Coronary artery (tissue), 2 donors: ENCODE results near the gene TMPRSS13.
A peak's percentile ranks its signal among the peaks of the same experiment; 100 is the strongest.

Experiments
- DNase-seq: peaks from one replicate; pipeline ENCODE4 v3.0.0-alpha.2; 2017; ENCODE audit warnings: low spot score
- H3K27ac ChIP-seq, 2 donors: fragments of 200-600 bp; sonication (generic); one replicate each; pipeline ENCODE4 v1.5.1; 2016 to 2019
- H3K4me3 ChIP-seq: fragments of 200-600 bp; sonication (generic); 2 replicates; pipeline ENCODE4 v1.5.1; 2016; ENCODE audit warnings: mild to moderate bottlenecking, moderate library complexity
- CTCF ChIP-seq: fragments of 200-600 bp; sonication (generic); IDR thresholded peaks from one replicate; pipeline ENCODE4 v1.5.1; 2019; ENCODE audit warnings: antibody characterized with exemption

Gene TMPRSS13

DNA sequence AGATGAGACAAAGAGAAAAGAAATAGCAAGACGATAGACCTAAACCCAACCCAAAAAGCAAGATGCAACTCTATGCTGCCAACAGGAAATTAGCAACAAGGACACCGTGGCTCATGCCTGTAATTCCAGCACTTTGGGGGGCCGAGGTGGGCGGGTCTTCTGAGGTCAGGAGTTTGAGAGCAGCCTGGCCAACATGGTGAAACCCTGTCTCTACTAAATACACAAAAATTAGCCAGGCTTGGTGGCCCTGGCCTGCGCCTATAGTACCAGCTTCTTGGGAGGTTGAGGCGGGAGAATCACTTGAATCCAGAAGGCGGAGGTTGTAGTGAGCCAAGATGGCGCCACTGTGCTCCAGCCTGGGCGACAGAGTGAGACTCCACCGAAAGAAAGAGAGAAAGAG lies 32.7 kb upstream of the TMPRSS13 start:
- Histone ChIP-seq H3K4me3 (no peak overlapping the region), H3K27ac (no peak overlapping the region)
- DNase-seq: no peak
- no peak for TF ChIP-seq CTCF

GRCh38 chr11:117960406-117960805 lies 31.2 kb upstream of the TMPRSS13 start:
- TF ChIP-seq CTCF: no peak
- H3K27ac ChIP-seq: peak overlapping the region in 1 of 2 donors; percentile 24
- H3K4me3 ChIP-seq: no peak overlapping the region
- no peak for DNase-seq

- Histone ChIP-seq H3K4me3 (no peak overlapping the region), H3K27ac (peak overlapping the region in 1 of 2 donors; percentile 24)
- no peak for TF ChIP-seq CTCF
- DNase-seq: no peak
Observed at GRCh38 chr11:117959438-117960149, 30.4 kb upstream of the TMPRSS13 start.

- DNase-seq: no peak
- no peak overlapping the region for H3K4me3 ChIP-seq
- no peak for TF ChIP-seq CTCF
- peak overlapping the region in 1 of 2 donors; percentile 35 for H3K27ac ChIP-seq
Observed at GRCh38 chr11:117958949-117959348, 29.7 kb upstream of the TMPRSS13 start.

- DNase-seq: no peak
- no peak for TF ChIP-seq CTCF
- no peak overlapping the region for H3K27ac ChIP-seq
- H3K4me3 ChIP-seq: no peak overlapping the region
Observed at GRCh38 chr11:117953024-117953671, 23.9 kb upstream of the TMPRSS13 start.

DNA sequence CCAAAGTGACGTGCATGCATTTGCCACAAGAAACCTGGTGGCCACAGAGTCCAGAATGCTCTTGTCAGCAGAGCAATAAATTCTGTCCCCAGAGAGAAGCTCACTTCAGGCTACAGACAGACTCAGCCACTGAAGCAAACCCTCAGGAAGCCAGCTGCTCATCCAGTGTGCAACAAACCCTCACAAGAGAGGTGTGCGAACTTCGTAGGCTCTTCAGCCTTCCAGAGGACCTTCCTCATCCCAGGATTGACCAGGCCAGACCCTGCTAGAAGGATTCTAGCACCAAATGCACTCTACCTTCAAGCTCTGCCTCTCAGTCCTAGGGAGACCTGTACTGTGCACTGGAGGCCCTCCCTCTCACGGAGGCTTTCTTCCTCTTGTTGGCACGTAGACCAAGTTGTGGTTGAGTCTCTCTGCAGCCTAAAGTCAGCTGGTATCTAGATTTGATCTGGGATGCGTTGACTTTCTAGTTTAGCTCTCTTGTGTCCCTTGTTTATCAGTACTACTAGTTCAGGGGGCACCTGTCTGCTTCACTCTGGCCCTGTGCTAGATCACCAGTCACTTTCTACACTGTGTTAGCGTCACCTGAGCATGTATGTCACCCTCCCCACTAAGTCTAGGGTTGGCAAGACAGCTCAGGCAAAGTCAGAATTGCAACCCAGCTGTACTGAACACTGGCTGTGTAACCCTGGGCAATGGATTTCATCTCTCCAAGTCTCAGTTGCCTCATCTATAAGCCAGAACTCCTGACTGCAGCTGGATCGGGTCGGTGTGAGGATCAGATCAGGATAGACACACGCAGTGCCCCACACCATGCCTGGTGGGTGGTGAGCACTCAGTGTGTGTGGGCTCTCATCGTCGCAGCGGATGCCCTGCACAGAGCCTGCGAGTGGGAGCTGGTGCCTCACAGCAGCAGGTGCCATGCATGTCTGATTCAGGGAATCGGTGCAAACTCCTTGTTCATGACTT lies 22.1 kb upstream of the TMPRSS13 start:
- DNase-seq: no peak

More for the DNA sequence above, 22.1 kb upstream of the TMPRSS13 start:
- Histone ChIP-seq H3K27ac (no peak overlapping the region), H3K4me3 (no peak overlapping the region)
- no peak for TF ChIP-seq CTCF
